ENCODE data around the gene MITF. TPM values are rescaled to one million over a fixed set of nuclear protein-coding genes. Genes with fewer than 3 reads are reported as not detected.
A peak's percentile ranks its signal among the peaks of the same experiment; 100 is the strongest.
"Not testable (repeated sequence)": the region's sequence is repeated elsewhere in the genome, so short reads cannot be mapped to it uniquely, and the experiment has no call there.

The MITF gene
- total RNA-seq, 1 donor from 2014 or later: 28.8 TPM

GRCh38 chr3:69872783-69873378 lies 133.6 kb downstream of the MITF start:
- no peak for DNase-seq

- no peak for DNase-seq
Observed at GRCh38 chr3:69876073-69876472, 136.8 kb downstream of the MITF start.

DNA sequence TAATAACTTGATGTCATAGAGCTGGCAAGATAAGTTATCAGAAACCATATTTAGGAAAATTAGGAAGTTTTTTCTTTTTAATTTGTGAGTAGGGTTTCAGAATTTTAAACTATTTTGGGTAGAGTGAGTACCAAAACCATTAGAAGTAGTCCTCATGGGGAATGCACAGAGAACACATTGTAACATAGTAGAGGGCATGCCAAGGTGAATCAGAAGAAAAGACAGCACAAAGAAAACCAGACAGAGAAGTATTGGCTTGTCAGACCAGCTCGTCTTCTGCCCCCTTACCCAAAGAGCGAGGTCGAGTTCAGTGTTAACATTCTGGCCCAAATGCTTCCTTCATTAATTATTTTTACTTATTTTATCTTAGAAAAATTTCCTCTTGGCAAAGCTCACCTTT lies 139.0 kb downstream of the MITF start:
- DNase-seq: no peak

- no peak for DNase-seq
Observed at GRCh38 chr3:69879051-69879450, 139.8 kb downstream of the MITF start.

DNA sequence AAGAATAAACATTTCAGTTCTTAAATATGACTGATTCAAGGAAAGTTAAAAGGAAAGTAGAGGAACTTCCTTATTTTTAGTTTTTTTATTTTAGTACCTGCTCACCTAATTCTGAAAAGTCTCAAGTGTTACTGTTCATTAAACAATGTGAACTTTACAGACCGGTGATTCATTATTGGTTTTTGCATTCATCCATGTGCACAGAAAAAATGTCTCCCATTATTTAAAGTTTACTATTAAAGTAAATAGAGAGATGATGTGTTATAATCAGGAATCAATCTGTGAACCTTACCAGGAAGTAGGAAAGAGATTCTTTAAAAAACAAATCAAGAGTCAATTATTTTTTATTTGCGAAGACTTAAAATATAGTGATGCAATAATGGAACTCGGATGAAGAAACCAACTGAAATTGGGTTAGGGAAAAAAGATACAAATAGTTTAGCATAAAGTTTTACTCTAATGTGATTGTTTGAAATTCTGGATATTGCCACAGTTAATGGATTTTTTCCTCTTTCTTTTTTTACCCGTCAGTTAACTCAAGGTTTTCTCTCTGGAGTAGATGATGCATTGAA lies 140.9 kb downstream of the MITF start:
- DNase-seq: no peak

DNA sequence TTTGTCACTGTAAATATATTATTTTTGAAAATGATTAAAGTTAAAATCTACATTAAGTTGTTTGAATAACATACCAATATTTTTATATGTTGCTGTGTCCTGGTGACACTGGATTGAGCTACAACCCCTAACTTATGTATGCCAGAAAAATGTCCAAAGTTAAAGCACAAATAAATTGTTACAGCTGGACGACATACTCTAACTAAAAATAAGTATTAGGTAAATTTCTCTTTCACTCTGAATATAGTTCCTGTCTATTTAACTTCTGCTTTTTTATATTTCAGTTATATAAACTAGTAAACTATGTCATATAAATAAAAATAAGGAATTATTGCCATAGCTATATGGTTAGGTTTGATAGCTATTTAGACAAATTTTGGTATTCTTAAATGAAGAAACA lies 141.8 kb downstream of the MITF start:
- DNase-seq: no peak

DNA sequence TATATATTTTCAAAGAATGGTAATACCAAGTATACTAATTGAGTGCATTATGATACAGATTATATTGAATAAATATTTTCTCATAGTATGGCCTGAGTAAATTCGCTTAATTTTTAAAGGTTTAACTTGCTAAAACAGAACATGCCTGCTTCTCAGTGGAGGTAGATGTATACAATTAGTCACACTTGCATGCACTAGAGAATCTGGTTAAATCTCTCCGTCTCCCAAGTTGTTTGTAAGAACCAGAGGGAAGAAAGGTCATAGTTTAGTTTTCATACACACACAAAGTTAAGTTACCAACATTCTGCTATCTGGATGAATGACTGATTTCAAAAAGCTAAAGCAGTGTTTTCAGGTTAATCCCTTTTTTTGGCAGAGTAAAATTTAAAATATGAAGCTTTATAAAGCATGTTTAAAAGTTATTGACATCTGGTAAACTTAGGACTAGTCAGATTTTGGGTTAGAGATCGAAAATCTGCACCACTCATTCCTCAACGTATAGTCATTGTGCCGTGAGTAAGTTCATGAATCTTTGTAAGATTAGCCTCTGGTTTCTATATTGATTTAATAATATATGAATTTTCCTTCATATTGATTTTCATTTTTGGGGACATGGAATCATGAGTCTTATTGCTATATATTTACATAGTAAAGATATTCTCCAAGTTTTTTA lies 142.6 kb downstream of the MITF start:
- DNase-seq: no peak

- no peak for DNase-seq
Observed at GRCh38 chr3:69882560-69882959, 143.3 kb downstream of the MITF start.

DNA sequence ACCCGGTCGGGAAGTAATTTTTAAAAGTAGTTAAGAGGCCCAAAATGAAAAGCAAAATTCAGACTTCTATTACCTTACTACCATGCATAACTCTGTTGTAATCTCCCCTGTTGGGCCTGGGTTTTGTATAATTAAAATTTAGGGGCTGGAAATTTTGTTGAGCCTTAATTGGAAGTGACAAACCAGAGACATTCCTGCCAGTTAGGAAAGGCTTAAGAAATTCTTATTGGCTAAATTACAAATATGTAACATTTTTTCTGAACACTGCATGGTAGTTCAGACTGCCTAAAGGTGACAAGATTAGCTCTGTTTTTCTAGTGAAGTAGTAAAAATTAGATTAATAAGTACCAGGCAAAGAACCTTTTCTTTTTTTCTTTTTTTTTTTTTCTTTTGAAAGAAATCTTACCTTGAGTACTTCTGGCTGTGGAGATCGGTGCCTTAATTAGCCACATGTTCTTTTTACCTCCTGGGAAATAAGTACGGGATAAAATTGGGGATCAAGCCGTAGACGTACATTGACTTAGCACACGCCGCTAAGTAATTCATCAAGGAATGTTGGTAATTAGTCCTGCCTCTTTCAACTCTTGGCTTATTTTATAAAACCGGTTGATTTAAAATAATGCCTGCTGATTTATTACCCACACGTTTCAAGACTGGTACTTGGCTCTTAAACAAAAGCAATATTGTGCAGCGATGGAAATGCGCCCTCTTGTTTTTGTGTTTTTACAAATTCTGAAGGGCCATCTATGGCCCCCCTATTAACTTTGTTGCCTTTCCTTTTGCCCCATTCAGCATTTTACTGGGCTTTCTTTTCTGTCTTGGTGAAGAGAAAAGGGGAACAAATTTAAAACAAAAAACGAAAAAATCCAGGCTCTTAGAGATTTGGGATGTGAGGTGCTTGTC lies 149.0 kb downstream of the MITF start:
- DNase-seq: no peak

DNA sequence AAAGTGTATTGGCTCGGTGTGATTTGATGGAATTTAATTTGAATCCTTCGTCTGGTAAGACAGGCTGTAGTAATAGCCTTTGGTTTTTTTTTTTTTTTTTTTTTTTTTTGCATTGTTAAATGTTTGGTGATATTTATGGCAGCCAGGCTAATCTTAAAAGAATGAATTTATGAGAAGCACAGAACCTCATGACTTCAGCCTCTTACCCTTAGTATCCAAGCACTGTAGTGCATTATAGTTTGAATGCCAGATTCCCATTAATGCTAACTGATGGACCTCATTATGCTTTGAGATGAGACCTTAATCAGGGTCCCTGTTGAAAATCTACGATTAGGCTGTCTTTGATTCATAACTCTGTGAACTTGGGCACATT lies 149.7 kb downstream of the MITF start:
- DNase-seq: no peak

GRCh38 chr3:69890084-69890483 lies 150.8 kb downstream of the MITF start:
- DNase-seq: no peak

DNA sequence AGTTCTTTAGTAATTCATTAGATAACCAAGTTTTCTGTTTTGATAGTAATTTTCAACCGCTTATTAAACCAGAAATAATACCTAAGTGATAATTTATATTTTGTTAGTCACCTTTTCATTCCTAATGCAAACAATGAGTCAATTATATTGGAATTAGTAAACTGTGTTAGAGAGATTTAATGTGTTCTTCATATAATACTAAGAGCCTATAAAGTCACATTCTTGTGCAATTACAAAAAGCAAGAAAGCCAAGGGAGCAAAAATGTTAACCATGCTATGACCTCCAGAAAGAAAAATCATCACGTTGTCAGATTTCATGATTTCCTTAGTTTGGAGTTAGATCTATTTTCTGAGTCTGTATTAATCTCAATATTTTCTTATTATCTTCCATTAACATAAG lies 151.4 kb downstream of the MITF start:
- no peak for DNase-seq

DNA sequence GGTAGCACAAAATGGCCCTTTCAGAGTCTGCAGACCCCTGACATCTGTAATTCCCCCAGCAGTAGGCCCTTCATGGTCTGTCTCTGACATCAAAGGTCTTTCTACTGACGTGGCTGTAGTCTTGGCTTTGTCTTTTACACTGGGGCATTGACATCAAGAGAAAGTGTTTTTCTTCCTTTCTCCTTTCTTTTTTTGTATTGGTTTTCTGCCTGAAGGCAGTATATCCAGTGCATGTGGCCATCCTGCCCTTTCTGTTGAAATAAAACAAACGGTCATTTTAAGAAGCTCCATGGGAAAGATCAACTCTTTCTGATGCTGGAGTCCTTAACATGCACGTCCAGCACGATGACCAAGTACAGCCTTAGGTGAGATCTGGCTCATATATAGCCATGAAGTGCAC lies 153.4 kb downstream of the MITF start:
- no peak for DNase-seq

DNA sequence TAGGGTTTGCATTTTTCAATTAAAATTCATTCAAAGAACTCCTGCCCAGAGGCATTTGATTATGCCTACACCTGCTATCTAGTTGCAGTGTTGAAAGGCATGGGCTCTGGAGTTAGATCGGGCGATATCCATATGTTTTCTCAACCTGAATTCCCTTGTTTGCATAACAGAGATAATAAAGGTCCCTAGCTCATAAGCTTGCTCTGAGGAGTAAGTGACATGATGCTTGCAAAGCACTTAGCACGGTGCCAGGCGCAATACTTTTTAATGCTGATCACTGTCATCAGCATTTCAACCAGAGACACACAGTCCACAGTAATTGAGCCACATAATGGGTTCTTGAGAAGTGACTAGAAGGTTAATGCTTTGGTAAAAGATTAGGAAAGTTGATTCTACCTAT lies 154.0 kb downstream of the MITF start:
- DNase-seq: no peak

DNA sequence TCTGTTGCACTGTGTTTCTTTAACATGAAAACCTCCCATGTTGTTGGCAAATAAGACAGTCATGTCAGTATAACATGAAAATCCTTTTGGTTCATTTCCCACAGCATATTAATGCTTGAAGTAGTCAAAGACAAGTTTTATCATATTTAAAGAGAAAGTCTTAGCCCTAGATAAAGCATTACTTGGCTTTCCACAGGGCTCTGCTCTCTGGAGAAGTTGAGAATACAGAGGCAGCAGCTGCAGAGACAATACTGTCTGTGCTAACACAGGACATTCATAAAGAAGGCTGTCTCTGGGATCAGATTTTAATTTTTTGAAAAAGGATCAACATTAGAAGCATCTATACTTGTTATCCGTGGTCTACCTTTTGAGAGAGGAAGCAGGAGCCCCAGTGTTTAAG lies 156.8 kb downstream of the MITF start:
- no peak for DNase-seq

DNA sequence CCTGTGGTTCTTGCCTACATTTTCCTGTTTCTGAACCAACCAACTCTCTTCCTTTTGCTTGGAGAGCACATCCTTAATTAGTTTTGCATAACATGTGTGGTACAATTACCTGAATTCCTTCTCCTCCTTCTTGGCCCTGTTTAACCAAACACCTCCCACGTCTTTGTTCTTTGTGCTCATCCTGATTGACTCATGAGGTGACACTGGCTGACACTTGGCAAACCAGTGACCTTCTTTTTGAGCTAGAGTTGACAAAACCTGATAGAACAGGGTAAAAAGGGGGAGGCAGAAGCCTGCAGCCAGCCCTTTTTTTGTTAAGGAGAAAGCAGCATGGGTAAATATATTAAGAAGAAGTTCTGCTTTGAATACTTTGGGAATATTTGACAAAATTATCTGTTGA lies 161.1 kb downstream of the MITF start:
- DNase-seq: no peak

GRCh38 chr3:69901802-69902201 lies 162.5 kb downstream of the MITF start:
- no peak for DNase-seq

- no peak for DNase-seq
Observed at GRCh38 chr3:69902386-69902785, 163.1 kb downstream of the MITF start.

GRCh38 chr3:69906351-69906966 lies 167.2 kb downstream of the MITF start:
- no peak for DNase-seq

DNA sequence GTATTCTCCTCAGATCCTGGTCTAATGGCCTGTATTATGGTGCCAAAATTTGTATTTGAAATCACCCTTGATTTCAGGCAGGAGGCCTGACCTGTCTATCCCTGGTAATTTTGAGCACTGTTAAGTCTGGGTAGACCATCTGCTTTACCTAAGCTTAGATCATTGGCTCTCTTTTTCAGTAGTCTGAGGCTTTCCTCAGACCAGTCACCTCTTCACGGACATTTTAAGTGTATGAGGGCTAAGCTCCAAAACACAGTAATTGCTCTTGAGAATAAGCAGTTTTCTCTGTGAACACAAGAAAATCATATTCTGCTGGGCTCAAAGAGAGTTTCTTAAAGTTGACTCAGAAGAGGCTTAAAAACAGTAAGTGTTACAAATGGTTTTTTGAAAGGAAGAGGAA lies 168.3 kb downstream of the MITF start:
- DNase-seq: peak; percentile 3

GRCh38 chr3:69909859-69910258 lies 170.6 kb downstream of the MITF start:
- not testable (repeated sequence) for DNase-seq

DNA sequence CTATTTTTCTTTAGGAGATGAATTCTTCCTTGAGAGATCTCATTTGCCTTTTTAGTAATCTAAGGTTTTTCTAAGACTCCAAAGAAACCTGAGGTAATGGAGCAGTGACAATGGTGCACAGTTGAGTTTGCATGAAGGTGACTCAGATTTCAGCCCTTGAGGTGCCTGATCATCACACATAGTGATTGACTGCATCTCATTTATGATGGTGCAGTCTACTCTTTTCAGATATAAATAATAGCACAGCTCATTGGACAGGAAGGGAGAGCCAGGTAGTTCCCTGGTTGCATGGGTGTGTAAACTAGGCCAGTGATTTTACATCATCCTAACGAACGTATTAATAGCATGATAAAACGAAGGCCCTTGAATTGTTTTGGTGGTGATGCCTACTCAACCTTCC lies 174.2 kb downstream of the MITF start:
- no peak for DNase-seq

GRCh38 chr3:69914395-69914794 lies 175.1 kb downstream of the MITF start:
- no peak for DNase-seq
